HG03060 (cell line): Measurements from ENCODE around the gene RPS16.
"Not testable (repeated sequence)": the region's sequence is repeated elsewhere in the genome, so short reads cannot be mapped to it uniquely, and the experiment has no call there.

Experiments
- ATAC-seq: cut with Tn5 transposase; IDR thresholded peaks from one replicate; pipeline ENCODE4 v1.9.1; 2021; ENCODE audit warnings: low read depth, moderate number of reproducible peaks; ENCODE audit not compliant: unreplicated experiment

Gene RPS16

DNA sequence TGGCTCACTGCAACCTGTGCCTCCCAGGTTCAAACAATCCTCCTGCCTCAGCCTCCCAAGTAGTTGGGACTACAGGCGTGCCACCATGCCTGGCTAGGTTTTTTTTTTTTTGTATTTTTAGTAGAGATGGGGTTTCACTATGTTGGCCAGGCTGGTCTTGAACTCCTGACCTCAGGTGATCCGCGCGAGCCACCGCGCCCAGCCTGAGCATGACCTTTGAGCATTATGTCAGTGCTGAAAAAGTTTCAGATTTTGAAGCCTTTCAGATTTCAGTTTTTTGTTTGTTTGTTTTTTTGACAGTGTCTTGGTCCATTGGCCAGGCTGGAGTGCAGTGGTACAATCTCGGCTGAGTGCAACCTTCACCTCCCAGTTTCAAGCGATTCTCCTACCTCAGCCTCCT is 15.5 kb upstream of the RPS16 start:
- not testable (repeated sequence) for ATAC-seq

DNA sequence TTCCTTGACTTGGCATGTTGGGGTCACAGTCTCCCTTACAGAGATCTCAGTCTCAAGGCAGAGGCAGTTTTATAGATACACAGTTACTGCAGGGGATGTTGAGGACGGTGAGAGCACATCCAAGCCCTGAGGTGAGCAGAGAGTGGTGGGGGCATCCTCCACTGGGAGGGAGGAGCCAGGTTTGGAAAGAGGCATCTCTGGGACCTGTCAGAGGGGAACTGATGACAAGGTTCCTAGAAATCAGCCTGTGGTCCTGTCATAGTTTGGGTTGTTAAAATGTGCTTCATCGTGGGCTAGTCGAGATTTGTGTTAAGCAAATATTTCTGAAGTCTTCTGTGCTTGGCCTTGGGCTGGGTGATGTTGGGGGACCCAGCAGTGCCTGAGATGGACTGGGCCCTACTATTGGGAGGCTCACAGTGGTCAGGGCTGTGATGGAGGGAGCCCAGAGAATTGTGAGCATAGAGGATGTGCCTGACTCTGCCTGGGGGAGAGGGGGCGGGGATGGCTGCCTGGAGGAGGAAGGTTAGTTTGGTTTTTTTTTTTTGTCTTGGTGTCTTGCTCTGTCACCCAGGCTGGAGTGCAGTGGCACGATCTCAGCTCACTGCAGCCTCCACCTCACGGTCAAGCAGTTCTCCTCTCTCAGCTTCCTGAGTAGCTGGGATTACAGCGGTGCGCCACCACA is 13.5 kb upstream of the RPS16 start:
- no peak for ATAC-seq

DNA sequence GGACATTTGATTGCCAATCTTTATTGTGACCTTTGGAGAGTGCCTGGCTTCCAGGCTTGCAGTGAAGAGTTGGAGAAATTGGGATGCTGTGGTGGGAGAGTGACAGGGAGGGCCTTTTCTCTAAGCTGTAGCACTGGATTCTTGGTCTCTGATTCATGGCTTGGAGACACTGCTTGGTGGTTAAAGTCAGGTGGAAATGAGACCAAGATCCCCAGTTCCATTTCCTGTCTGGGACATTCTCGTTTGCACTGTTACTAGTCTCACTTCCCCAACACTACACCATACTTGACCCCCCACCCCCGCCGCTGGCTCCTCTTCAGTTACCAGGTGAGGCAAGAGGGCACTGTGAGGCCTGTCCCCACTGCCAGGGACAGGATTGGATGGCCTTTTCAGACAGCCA is 12.5 kb upstream of the RPS16 start:
- ATAC-seq, result no peak

DNA sequence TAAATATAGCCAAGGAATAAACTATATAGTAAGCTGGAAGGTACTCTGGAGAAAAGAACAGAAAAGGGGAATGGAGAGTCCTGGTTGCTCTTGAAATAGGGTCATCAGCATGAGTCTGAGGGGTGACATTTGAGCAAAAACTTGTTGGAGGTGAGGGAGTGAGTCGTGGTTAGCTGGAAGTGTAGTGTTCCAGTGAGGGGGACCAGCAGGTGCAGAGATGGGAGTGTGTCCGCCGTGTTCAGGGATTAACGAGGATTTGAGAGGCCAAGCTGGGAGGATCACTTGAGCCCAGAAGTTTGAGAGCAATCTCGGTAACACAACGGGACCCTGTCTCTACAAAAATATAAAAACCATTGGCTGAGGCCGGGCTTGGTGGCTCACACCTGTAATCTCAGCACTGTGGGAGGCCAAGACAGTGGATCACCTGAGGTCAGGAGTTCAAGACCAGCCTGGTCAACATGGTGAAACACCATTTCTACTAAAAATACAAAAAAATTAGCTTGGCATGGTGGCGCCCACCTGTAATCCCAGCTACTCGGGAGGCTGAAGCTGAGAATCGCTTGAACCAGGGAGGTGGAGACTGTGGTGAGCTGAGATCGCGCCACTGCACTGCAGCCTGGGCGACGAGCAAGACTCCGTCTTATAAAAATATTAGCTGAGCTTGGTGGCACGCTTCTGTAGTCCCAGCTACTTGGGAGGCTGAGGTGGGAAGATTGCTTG is 10.8 kb upstream of the RPS16 start:
- ATAC-seq, result no peak

GRCh38 chr19:39445196-39446111 is 9.7 kb upstream of the RPS16 start, which contains the start of gene SUPT5H:
SUPT5H (plus strand) TSS chr19:39445582; CDS start chr19:39445891, 309 bp downstream.
- peak; percentile 57 for ATAC-seq

- no peak for ATAC-seq
Observed at GRCh38 chr19:39444598-39445195, 8.9 kb upstream of the RPS16 start.

- no peak for ATAC-seq
Observed at GRCh38 chr19:39438270-39438934, 2.7 kb upstream of the RPS16 start.

DNA sequence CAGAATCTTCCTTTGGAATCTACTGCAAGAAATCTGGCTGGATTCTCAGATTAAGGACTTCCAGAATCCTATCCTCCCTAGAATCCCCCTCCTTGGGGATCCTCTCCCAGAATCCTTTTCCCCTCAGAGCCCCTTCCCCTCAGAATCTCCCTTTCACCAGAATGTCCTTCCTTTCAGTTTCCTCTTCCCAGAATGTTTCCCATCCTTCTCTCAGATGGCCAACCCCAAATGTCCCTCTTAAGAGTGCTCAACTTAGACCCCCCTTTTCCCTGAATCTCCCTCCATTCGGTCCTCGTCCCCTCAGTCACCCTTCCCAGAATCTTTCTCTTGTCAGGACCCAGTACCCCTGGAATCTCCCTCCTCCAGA is 584 bp upstream of the RPS16 start:
- no peak for ATAC-seq

- ATAC-seq, result no peak
Observed at GRCh38 chr19:39434123-39435076, 1.3 kb downstream of the RPS16 start.

- ATAC-seq, result no peak
Observed at GRCh38 chr19:39433480-39434079, 2.2 kb downstream of the RPS16 start.

GRCh38 chr19:39432677-39433025 is 3.1 kb downstream of the RPS16 start:
- ATAC-seq, result no peak

- peak; percentile 43 for ATAC-seq
Observed at GRCh38 chr19:39430675-39431593, 4.8 kb downstream of the RPS16 start.

DNA sequence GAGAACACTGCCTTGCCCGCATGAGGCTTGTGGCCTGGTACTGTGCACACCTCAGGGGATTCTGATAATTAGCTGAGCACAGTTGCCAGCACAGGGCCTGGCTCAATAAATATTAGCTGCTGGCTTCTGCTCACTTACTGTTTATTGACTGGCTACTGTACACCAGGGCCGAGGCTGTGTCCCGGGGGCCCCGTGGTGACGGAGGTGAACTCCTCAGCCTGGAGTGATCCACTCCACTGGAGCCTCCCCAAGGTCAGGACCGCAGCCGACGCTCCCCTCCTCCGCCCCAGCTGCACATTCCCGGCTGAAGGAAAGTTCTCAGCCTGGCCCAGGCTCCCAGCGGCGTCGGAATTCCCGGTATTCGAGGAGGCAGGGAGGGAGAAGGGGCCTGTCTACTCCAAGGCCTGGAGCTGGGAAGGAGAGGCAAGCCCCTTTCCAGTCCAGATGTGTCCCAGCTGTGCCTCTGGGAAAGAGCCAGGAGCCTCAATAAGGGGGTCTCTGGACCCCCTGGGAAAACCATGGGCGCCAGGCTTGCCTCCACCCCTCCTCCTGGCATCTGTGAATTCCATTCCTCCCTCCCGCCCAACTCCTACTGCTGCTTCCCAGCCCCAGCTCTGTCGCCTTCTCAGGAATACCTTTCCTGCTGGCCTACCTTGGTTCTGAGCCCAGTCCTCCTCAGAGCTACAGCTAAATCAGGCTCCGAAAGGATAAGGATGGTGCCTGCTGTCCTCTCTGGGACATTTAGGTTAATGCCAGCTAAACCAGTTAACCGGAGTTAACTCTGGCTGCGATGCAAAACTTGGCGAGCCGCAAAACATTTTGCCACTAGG is 7.3 kb downstream of the RPS16 start:
- no peak for ATAC-seq

DNA sequence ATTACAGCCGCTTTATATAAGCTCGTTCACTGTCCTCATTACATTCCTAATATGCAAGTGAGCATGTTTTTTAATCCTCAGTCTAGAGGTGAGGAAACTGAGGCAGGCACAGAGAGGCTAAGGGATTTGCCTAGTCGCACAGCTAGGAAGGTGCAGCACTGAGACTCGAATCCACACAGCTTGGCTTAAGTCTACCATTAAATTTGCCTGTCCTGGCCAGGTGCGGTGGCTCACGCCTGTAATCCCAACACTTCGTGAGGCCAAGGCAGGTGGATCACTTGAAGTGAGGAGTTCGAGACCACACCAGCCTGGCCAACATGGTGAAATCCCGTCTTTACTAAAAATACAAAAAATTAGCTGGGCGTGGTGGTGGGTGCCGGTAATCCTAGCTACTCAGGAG is 8.0 kb downstream of the RPS16 start:
- no peak for ATAC-seq

DNA sequence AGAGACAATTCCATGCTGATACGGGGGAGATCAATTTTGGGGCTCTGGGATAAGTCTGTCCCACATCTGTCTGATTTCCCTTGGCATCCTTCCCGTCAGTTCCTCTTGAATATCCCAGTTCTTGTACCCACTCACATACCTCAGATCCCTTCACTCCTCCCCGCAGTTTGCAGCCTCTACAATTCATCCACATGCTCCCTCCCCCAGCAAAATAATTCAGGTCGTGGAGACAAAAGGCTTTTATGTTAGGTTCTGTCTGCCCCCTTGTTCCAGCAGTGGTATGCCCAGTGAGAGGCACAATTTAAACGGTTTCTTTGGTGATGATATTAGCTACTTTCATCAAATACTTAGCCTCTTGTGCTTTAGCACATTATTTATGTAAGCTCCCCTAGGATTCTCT is 9.6 kb downstream of the RPS16 start:
- ATAC-seq, result no peak

DNA sequence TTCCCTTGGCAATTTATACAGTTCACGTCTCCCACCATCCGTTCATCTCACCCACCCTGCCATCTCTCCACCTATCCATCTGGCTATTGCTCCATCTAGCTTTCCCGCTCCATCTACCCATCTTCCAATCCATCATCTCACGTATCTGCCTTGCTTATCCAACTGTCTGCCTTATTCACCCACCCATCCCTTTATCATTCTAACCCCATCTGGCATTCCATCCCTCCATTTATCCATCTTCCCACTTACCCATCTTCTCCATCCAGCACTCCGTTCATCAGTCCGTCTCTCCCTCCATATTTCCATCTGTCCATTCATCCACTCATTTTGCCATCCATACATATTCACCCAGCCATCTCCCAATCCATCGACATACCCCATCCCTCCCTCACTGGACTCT is 10.0 kb downstream of the RPS16 start:
- ATAC-seq, result no peak

GRCh38 chr19:39424934-39425333 is 10.8 kb downstream of the RPS16 start:
- ATAC-seq, result no peak
